GM12875 (cell line): ENCODE results near the gene ERC2.

Experiments
- H3K4me3 ChIP-seq: one replicate; pipeline ENCODE4 v1.5.1; 2011; ENCODE audit warnings: low read depth, low read length, control low read depth
- CTCF ChIP-seq: IDR thresholded peaks from 2 replicates; pipeline ENCODE4 v1.5.1; 2011; ENCODE audit warnings: low read depth, mild to moderate bottlenecking, control low read depth, inconsistent platforms, low read length, moderate library complexity, borderline replicate concordance; ENCODE audit not compliant: insufficient read depth

The ERC2 gene

GRCh38 chr3:55819005-55819404, 649.3 kb downstream of the ERC2 start:
- H3K4me3 ChIP-seq: no peak overlapping the region
- no peak for TF ChIP-seq CTCF

DNA sequence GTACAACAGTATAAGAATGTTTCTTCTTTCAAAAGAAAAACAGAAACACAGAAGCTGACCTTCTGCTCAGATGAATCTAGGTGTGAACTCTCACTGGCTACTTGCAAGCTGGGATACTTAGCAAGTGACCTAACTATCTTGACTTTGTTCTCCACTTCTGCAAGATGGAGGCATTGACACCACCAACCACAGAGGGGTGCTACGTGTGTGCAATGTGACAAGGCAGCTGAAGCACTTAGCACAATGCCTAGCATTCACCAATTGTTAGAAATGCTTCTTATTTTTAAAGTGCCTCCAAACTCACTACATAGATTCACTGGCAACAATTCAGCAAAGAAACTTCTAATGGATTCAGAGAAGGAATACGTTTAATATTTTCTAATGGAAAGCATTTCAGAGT, 649.8 kb downstream of the ERC2 start:
- no peak overlapping the region for H3K4me3 ChIP-seq
- TF ChIP-seq CTCF: no peak

- no peak overlapping the region for H3K4me3 ChIP-seq
- TF ChIP-seq CTCF: no peak
Observed at GRCh38 chr3:55816794-55817576, 651.3 kb downstream of the ERC2 start.

GRCh38 chr3:55815262-55815661, 653.0 kb downstream of the ERC2 start:
- H3K4me3 ChIP-seq: no peak overlapping the region
- no peak for TF ChIP-seq CTCF

DNA sequence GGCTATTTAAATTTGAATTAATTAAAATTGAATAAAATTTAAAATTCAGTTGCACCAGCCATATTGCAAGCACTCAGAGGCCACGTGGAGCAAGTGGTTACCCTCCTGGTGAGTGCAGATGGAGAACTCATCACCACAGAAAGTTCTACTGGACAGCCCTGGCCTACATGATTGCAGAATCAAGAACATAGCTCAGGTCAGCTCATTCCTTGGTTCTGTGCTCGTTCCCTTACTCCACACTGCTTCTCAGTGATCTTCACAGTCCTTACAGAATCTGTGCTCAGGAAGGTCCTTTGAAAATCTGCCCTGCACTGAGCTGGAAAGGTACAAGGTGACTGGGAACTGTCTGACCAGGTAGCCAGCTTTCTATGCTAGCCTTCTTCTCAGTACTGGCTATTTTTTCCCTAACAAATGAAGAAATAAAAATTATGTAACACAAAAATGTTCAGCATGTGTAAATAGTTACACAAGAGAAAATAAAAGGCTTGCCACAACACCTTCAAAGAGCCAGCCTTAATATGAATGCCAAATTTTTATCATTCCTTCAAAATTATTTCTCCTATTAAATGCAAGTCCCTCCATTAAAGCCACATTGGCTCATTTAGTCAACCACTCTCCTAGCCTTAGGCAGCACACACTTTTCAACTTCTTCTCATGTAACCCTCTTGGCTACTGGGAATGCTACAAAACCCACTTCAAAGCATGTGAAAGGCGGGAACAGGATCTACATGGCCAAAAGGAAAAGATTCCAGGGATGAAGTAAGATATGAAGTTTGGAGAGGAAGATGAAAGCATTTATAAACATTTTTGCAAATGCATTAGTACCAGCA, 654.8 kb downstream of the ERC2 start:
- no peak overlapping the region for H3K4me3 ChIP-seq
- TF ChIP-seq CTCF: no peak

DNA sequence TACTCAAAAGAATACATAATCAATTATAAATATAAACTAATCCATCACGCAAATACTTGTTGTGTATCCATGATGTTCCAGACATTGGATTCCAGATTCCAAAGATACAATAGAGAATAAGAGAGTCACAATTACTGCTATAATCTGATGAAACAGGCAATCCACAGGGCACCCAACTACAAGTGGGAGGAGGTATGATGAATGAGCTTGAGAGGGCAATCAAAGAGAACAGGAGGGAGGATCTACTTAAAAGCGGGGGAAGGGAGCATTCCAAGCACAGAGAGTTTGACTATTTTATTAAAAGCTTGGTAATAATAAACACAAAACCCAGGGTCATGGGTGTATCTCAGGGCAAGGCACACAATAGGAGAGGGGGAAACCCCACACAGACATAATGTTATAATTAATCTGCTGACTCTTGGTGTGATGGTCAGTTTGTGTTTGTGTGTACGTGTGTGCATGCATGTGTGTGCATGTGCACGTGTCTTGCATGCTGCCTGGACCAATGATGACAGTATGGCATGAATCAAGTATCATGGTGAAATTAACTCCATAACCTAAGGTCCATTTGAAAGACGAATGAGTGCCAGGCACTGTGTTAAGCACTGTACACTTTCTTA, 655.8 kb downstream of the ERC2 start:
- TF ChIP-seq CTCF: no peak
- H3K4me3 ChIP-seq: no peak overlapping the region
